Measurements from ENCODE around the gene B4GALNT1.
"Not testable (repeated sequence)": the region's sequence is repeated elsewhere in the genome, so short reads cannot be mapped to it uniquely, and the experiment has no call there.

B4GALNT1 gene

GRCh38 chr12:57632958-57633840 is at the start of gene B4GALNT1:
TSS of gene B4GALNT1 (minus strand) at chr12:57633201. CDS start at chr12:57632132, 1,069 bp downstream.
- H3K9ac ChIP-seq (ENCODE audit: low read depth, low read length), result no peak within 1 kb of the TSS; the same call in 1 of the 2 replicates

GRCh38 chr12:57679697-57680096 is 46.7 kb upstream of the B4GALNT1 start:
- Histone ChIP-seq H3K9me3 (ENCODE audit: insufficient read depth, low read depth, low read length) (no peaks in the 10 kb centered on the region; the same call in 1 of the 2 replicates), H3K4me1 (ENCODE audit: insufficient read depth, low read length) (no peaks in the 10 kb centered on the region), H3K27ac (ENCODE audit: low read length) (no peak overlapping the region), H3K9ac (ENCODE audit: low read depth, low read length) (no peak overlapping the region), H3K36me3 (ENCODE audit: insufficient read depth, low read depth, low read length) (no peaks in the 10 kb centered on the region), H3K4me3 (ENCODE audit: low read length) (no peak overlapping the region), H3K27me3 (ENCODE audit: insufficient read depth, low read length) (no peaks in the 10 kb centered on the region)

More at GRCh38 chr12:57632958-57633840, at the start of gene B4GALNT1:
- H3K4me3 ChIP-seq (ENCODE audit: low read length), result peak within 1 kb of the TSS; percentile 66
- peaks cover 74% of the 10 kb centered on the region for H3K27me3 ChIP-seq (ENCODE audit: insufficient read depth, low read length)
- H3K27ac ChIP-seq (ENCODE audit: low read length), result no peak within 1 kb of the TSS
- H3K36me3 ChIP-seq (ENCODE audit: insufficient read depth, low read depth, low read length), result no peaks in the 10 kb centered on the region
- H3K4me1 ChIP-seq (ENCODE audit: insufficient read depth, low read length), result peaks cover 7% of the 10 kb centered on the region; the same call in 1 of the 2 replicates
- H3K9me3 ChIP-seq (ENCODE audit: insufficient read depth, low read depth, low read length), result no peaks in the 10 kb centered on the region

- H3K4me1 ChIP-seq (ENCODE audit: insufficient read depth, low read length); H3K9ac ChIP-seq (ENCODE audit: low read depth, low read length); H3K4me3 ChIP-seq (ENCODE audit: low read length); H3K27ac ChIP-seq (ENCODE audit: low read length); H3K36me3 ChIP-seq (ENCODE audit: insufficient read depth, low read depth, low read length); H3K27me3 ChIP-seq (ENCODE audit: insufficient read depth, low read length); H3K9me3 ChIP-seq (ENCODE audit: insufficient read depth, low read depth, low read length): not testable (repeated sequence)
Measured at GRCh38 chr12:57677947-57678346, 44.9 kb upstream of the B4GALNT1 start.

- H3K36me3 ChIP-seq (ENCODE audit: insufficient read depth, low read depth, low read length), result no peaks in the 10 kb centered on the region
- no peaks in the 10 kb centered on the region for H3K27me3 ChIP-seq (ENCODE audit: insufficient read depth, low read length)
Measured at GRCh38 chr12:57674691-57675090, 41.7 kb upstream of the B4GALNT1 start.

GRCh38 chr12:57672801-57673200 is 39.8 kb upstream of the B4GALNT1 start:
- Histone ChIP-seq H3K9ac (ENCODE audit: low read depth, low read length) (no peak overlapping the region), H3K4me1 (ENCODE audit: insufficient read depth, low read length) (no peaks in the 10 kb centered on the region), H3K27ac (ENCODE audit: low read length) (no peak overlapping the region), H3K36me3 (ENCODE audit: insufficient read depth, low read depth, low read length) (no peaks in the 10 kb centered on the region), H3K4me3 (ENCODE audit: low read length) (no peak overlapping the region), H3K9me3 (ENCODE audit: insufficient read depth, low read depth, low read length) (peaks cover 9% of the 10 kb centered on the region; the same call in 1 of the 2 replicates), H3K27me3 (ENCODE audit: insufficient read depth, low read length) (no peaks in the 10 kb centered on the region)

More at GRCh38 chr12:57674691-57675090, 41.7 kb upstream of the B4GALNT1 start:
- Histone ChIP-seq H3K9ac (ENCODE audit: low read depth, low read length) (no peak overlapping the region), H3K27ac (ENCODE audit: low read length) (no peak overlapping the region), H3K4me3 (ENCODE audit: low read length) (no peak overlapping the region), H3K4me1 (ENCODE audit: insufficient read depth, low read length) (no peaks in the 10 kb centered on the region), H3K9me3 (ENCODE audit: insufficient read depth, low read depth, low read length) (peaks cover 9% of the 10 kb centered on the region; the same call in 1 of the 2 replicates)

GRCh38 chr12:57671811-57672210 is 38.8 kb upstream of the B4GALNT1 start:
- not testable (repeated sequence) for H3K36me3 ChIP-seq (ENCODE audit: insufficient read depth, low read depth, low read length); H3K4me1 ChIP-seq (ENCODE audit: insufficient read depth, low read length); H3K4me3 ChIP-seq (ENCODE audit: low read length); H3K27ac ChIP-seq (ENCODE audit: low read length); H3K27me3 ChIP-seq (ENCODE audit: insufficient read depth, low read length); H3K9ac ChIP-seq (ENCODE audit: low read depth, low read length); H3K9me3 ChIP-seq (ENCODE audit: insufficient read depth, low read depth, low read length)

GRCh38 chr12:57669691-57670090 is 36.7 kb upstream of the B4GALNT1 start:
- H3K27me3 ChIP-seq (ENCODE audit: insufficient read depth, low read length); H3K27ac ChIP-seq (ENCODE audit: low read length); H3K4me3 ChIP-seq (ENCODE audit: low read length); H3K9ac ChIP-seq (ENCODE audit: low read depth, low read length); H3K4me1 ChIP-seq (ENCODE audit: insufficient read depth, low read length); H3K36me3 ChIP-seq (ENCODE audit: insufficient read depth, low read depth, low read length); H3K9me3 ChIP-seq (ENCODE audit: insufficient read depth, low read depth, low read length): not testable (repeated sequence)

- H3K36me3 ChIP-seq (ENCODE audit: insufficient read depth, low read depth, low read length), result no peaks in the 10 kb centered on the region
- H3K4me3 ChIP-seq (ENCODE audit: low read length), result no peak overlapping the region
- H3K27ac ChIP-seq (ENCODE audit: low read length), result no peak overlapping the region
- no peaks in the 10 kb centered on the region for H3K27me3 ChIP-seq (ENCODE audit: insufficient read depth, low read length)
- peaks cover 27% of the 10 kb centered on the region for H3K9me3 ChIP-seq (ENCODE audit: insufficient read depth, low read depth, low read length)
- H3K4me1 ChIP-seq (ENCODE audit: insufficient read depth, low read length), result no peaks in the 10 kb centered on the region
- H3K9ac ChIP-seq (ENCODE audit: low read depth, low read length), result no peak overlapping the region
Measured at GRCh38 chr12:57666897-57667296, 33.9 kb upstream of the B4GALNT1 start.

- H3K9me3 ChIP-seq (ENCODE audit: insufficient read depth, low read depth, low read length), result peaks cover 35% of the 10 kb centered on the region
- not testable (repeated sequence) for H3K4me3 ChIP-seq (ENCODE audit: low read length); H3K36me3 ChIP-seq (ENCODE audit: insufficient read depth, low read depth, low read length); H3K9ac ChIP-seq (ENCODE audit: low read depth, low read length); H3K4me1 ChIP-seq (ENCODE audit: insufficient read depth, low read length); H3K27me3 ChIP-seq (ENCODE audit: insufficient read depth, low read length); H3K27ac ChIP-seq (ENCODE audit: low read length)
Measured at GRCh38 chr12:57665066-57665820, 32.2 kb upstream of the B4GALNT1 start.

GRCh38 chr12:57661376-57661775 is 28.4 kb upstream of the B4GALNT1 start:
- no peak overlapping the region for H3K9ac ChIP-seq (ENCODE audit: low read depth, low read length)
- no peaks in the 10 kb centered on the region for H3K27me3 ChIP-seq (ENCODE audit: insufficient read depth, low read length)
- H3K9me3 ChIP-seq (ENCODE audit: insufficient read depth, low read depth, low read length), result peaks cover 53% of the 10 kb centered on the region
- H3K4me1 ChIP-seq (ENCODE audit: insufficient read depth, low read length), result no peaks in the 10 kb centered on the region
- H3K4me3 ChIP-seq (ENCODE audit: low read length), result no peak overlapping the region
- H3K27ac ChIP-seq (ENCODE audit: low read length), result no peak overlapping the region
- H3K36me3 ChIP-seq (ENCODE audit: insufficient read depth, low read depth, low read length), result no peaks in the 10 kb centered on the region

- Histone ChIP-seq H3K9ac (ENCODE audit: low read depth, low read length) (no peak overlapping the region), H3K9me3 (ENCODE audit: insufficient read depth, low read depth, low read length) (peaks cover 55% of the 10 kb centered on the region), H3K4me3 (ENCODE audit: low read length) (no peak overlapping the region), H3K4me1 (ENCODE audit: insufficient read depth, low read length) (no peaks in the 10 kb centered on the region), H3K27me3 (ENCODE audit: insufficient read depth, low read length) (no peaks in the 10 kb centered on the region), H3K27ac (ENCODE audit: low read length) (no peak overlapping the region), H3K36me3 (ENCODE audit: insufficient read depth, low read depth, low read length) (no peaks in the 10 kb centered on the region)
Measured at GRCh38 chr12:57658890-57659289, 25.9 kb upstream of the B4GALNT1 start.

- H3K27me3 ChIP-seq (ENCODE audit: insufficient read depth, low read length), result no peaks in the 10 kb centered on the region
- no peaks in the 10 kb centered on the region for H3K4me1 ChIP-seq (ENCODE audit: insufficient read depth, low read length)
- no peak overlapping the region for H3K9ac ChIP-seq (ENCODE audit: low read depth, low read length)
- H3K4me3 ChIP-seq (ENCODE audit: low read length), result no peak overlapping the region
- no peaks in the 10 kb centered on the region for H3K36me3 ChIP-seq (ENCODE audit: insufficient read depth, low read depth, low read length)
- H3K27ac ChIP-seq (ENCODE audit: low read length), result no peak overlapping the region
- peaks cover 55% of the 10 kb centered on the region for H3K9me3 ChIP-seq (ENCODE audit: insufficient read depth, low read depth, low read length)
Measured at GRCh38 chr12:57657744-57658143, 24.7 kb upstream of the B4GALNT1 start.

Data from iPS-20b (cell line).